H9 (cell line): Measurements from ENCODE around the gene LEKR1. TPM values are rescaled to one million over a fixed set of nuclear protein-coding genes. Genes with fewer than 3 reads are reported as not detected.

Experiments
- DNase-seq: peaks from one replicate; pipeline ENCODE4 v3.0.0-alpha.2; 2017
- H2AFZ ChIP-seq: one replicate; pipeline ENCODE4 v1.6.1; 2013; ENCODE audit warnings: mild to moderate bottlenecking, low read length, control low read depth, moderate library complexity
- H2AK5ac ChIP-seq: 2 replicates; pipeline ENCODE4 v1.6.1; 2013; ENCODE audit warnings: low read length, control low read depth, mixed read lengths; ENCODE audit not compliant: insufficient read length
- H2BK120ac ChIP-seq: one replicate; pipeline ENCODE4 v1.6.1; 2013; ENCODE audit warnings: low read depth, mild to moderate bottlenecking, low read length, control low read depth, inconsistent platforms; ENCODE audit not compliant: poor library complexity, severe bottlenecking
- H2BK12ac ChIP-seq: 2 replicates; pipeline ENCODE4 v1.6.1; 2013; ENCODE audit warnings: low read length, control low read depth, mixed read lengths, low read depth; ENCODE audit not compliant: insufficient read length
- H2BK15ac ChIP-seq: 2 replicates; pipeline ENCODE4 v1.6.1; 2013; ENCODE audit warnings: low read depth, low read length, control low read depth
- H2BK20ac ChIP-seq: one replicate; pipeline ENCODE4 v1.6.1; 2013; ENCODE audit warnings: low read depth, mild to moderate bottlenecking, low read length, control low read depth, inconsistent platforms; ENCODE audit not compliant: poor library complexity, severe bottlenecking
- H2BK5ac ChIP-seq: 2 replicates; pipeline ENCODE4 v1.6.1; 2013; ENCODE audit warnings: low read length, control low read depth, mixed read lengths; ENCODE audit not compliant: insufficient read length
- H3K14ac ChIP-seq: 2 replicates; pipeline ENCODE4 v1.6.1; 2013; ENCODE audit warnings: low read length, control low read depth; ENCODE audit not compliant: insufficient read depth
- H3K18ac ChIP-seq: 2 replicates; pipeline ENCODE4 v1.6.1; 2013; ENCODE audit warnings: low read depth, mild to moderate bottlenecking, mixed read lengths, low read length, control low read depth; ENCODE audit not compliant: insufficient read length
- H3K23ac ChIP-seq: 2 replicates; pipeline ENCODE4 v1.6.1; 2013; ENCODE audit warnings: low read length, control low read depth, mixed read lengths, low read depth; ENCODE audit not compliant: insufficient read length
- H3K23me2 ChIP-seq: 2 replicates; pipeline ENCODE4 v1.6.1; 2013; ENCODE audit warnings: low read depth, mild to moderate bottlenecking, mixed read lengths, low read length, control low read depth; ENCODE audit not compliant: insufficient read length, poor library complexity, severe bottlenecking
- H3K27ac ChIP-seq: 2 replicates; pipeline ENCODE4 v1.5.1; 2013; ENCODE audit warnings: low read length, control low read depth, mixed read lengths, low read depth; ENCODE audit not compliant: insufficient read length
- H3K27me3 ChIP-seq: 2 replicates; pipeline ENCODE4 v1.6.1; 2013; ENCODE audit warnings: low read length, control low read depth, inconsistent platforms; ENCODE audit not compliant: insufficient read depth
- H3K4ac ChIP-seq: 2 replicates; pipeline ENCODE4 v1.6.1; 2013; ENCODE audit warnings: low read depth, mild to moderate bottlenecking, control low read depth, inconsistent platforms, low read length, moderate library complexity
- H3K4me1 ChIP-seq: 2 replicates; pipeline ENCODE4 v1.6.1; 2013; ENCODE audit warnings: low read length, control low read depth, inconsistent platforms; ENCODE audit not compliant: insufficient read depth
- H3K4me2 ChIP-seq: 2 replicates; pipeline ENCODE4 v1.6.1; 2013; ENCODE audit warnings: low read length, control low read depth, mixed read lengths; ENCODE audit not compliant: insufficient read length, insufficient read depth
- H3K56ac ChIP-seq: 2 replicates; pipeline ENCODE4 v1.6.1; 2013; ENCODE audit warnings: low read depth, mild to moderate bottlenecking, mixed read lengths, low read length, control low read depth; ENCODE audit not compliant: insufficient read length
- H3K79me1 ChIP-seq: 2 replicates; pipeline ENCODE4 v1.6.1; 2013; ENCODE audit warnings: low read depth, mild to moderate bottlenecking, moderate library complexity, low read length, control low read depth, inconsistent platforms; ENCODE audit not compliant: insufficient read depth, poor library complexity, severe bottlenecking
- H3K79me2 ChIP-seq: 2 replicates; pipeline ENCODE4 v1.6.1; 2013; ENCODE audit warnings: low read length, control low read depth, inconsistent platforms; ENCODE audit not compliant: insufficient read depth
- H3K9ac ChIP-seq: 2 replicates; pipeline ENCODE4 v1.6.1; 2013; ENCODE audit warnings: low read length, control low read depth, mixed read lengths; ENCODE audit not compliant: insufficient read length; ENCODE audit errors: extremely low read depth
- H3K9me3 ChIP-seq: one replicate; pipeline ENCODE4 v1.6.1; 2013; ENCODE audit warnings: low read depth, low read length, inconsistent platforms; ENCODE audit not compliant: control insufficient read depth
- H3T11ph ChIP-seq: one replicate; pipeline ENCODE4 v1.6.1; 2013; ENCODE audit warnings: mild to moderate bottlenecking, low read length, control low read depth, inconsistent platforms
- H4K20me1 ChIP-seq: one replicate; pipeline ENCODE4 v1.6.1; 2013; ENCODE audit not compliant: control insufficient read depth, insufficient read length, insufficient read depth
- H4K5ac ChIP-seq: 2 replicates; pipeline ENCODE4 v1.6.1; 2013; ENCODE audit warnings: low read depth, mild to moderate bottlenecking, mixed read lengths, low read length, control low read depth; ENCODE audit not compliant: insufficient read length
- H4K8ac ChIP-seq: replicated peaks from 2 replicates; pipeline ENCODE4 v1.6.1; 2013; ENCODE audit warnings: low read length, control low read depth, mixed read lengths, low read depth; ENCODE audit not compliant: insufficient read length
- H4K91ac ChIP-seq: 2 replicates; pipeline ENCODE4 v1.6.1; 2013; ENCODE audit warnings: low read depth, mild to moderate bottlenecking, moderate library complexity, mixed read lengths, low read length, control low read depth; ENCODE audit not compliant: insufficient read length
- H3K27ac Mint-ChIP-seq, 3 experiments: 2 replicates in 2 of 3; 3 replicates in 1 of 3; pipeline ENCODE4 v1.8.0; 2020 to 2021; ENCODE audit warnings: mixed read lengths in 3 of 3, mild to moderate bottlenecking in 1 of 3, moderate library complexity in 1 of 3
- H3K27me3 Mint-ChIP-seq: 2 replicates; pipeline ENCODE4 v1.8.0; 2021; ENCODE audit warnings: low read depth, mild to moderate bottlenecking, moderate library complexity, mixed read lengths
- H3K36me3 Mint-ChIP-seq, 3 experiments: 2 replicates in 2 of 3; 3 replicates in 1 of 3; pipeline ENCODE4 v1.8.0; 2020 to 2021; ENCODE audit warnings: low read depth in 3 of 3, mixed read lengths in 3 of 3; ENCODE audit not compliant: insufficient read depth in 1 of 3
- H3K4me1 Mint-ChIP-seq, 2 experiments: 2 replicates each; pipeline ENCODE4 v1.8.0; 2020; ENCODE audit warnings: mixed read lengths in 2 of 2
- H3K4me3 Mint-ChIP-seq, 2 experiments: 2 replicates in 1 of 2; 3 replicates in 1 of 2; pipeline ENCODE4 v1.8.0; 2020 to 2021; ENCODE audit warnings: mild to moderate bottlenecking in 2 of 2, mixed read lengths in 2 of 2, moderate library complexity in 1 of 2
- H3K9me3 Mint-ChIP-seq, 2 experiments: 2 replicates in 1 of 2; 3 replicates in 1 of 2; pipeline ENCODE4 v1.8.0; 2020; ENCODE audit warnings: mild to moderate bottlenecking in 2 of 2, mixed read lengths in 2 of 2, moderate library complexity in 1 of 2
- CTCF ChIP-seq: fragments of 200-600 bp; sonication (generic); conservative IDR thresholded peaks from 3 replicates; pipeline ENCODE4 v1.8.0; 2021; ENCODE audit warnings: antibody characterized with exemption, mild to moderate bottlenecking
- WGBS: extraction: QIAGEN DNeasy Blood & Tissue Kit; methylation state at CpG from one replicate; pipeline ENCODE4 v1.1.7; 2013; ENCODE audit warnings: missing lambda C conversion rate, low lambda C conversion rate, mixed read lengths; ENCODE audit not compliant: insufficient read length; ENCODE audit errors: extremely low coverage; 5-methylcytosine and 5-hydroxymethylcytosine counted together
- total RNA-seq: library from RNA; stranded (reverse); gene quantifications from 2 replicates; pipeline ENCODE4 v1.2.1, GENCODE V29; 2021

The LEKR1 gene
- total RNA-seq, 1 experiment from 2014 or later, result not detected

GRCh38 chr3:157069846-157070677 is 243.9 kb downstream of the LEKR1 start:
- no peak overlapping the region for H3K23ac ChIP-seq
- Mint-ChIP-seq H3K9me3 (no peaks in the 10 kb centered on the region; a peak in 1 of 5 replicates), H3K36me3 (no peaks in the 10 kb centered on the region; a peak in 1 of 7 replicates), H3K4me3 (no peak overlapping the region), H3K27me3 (peaks cover 74% of the 10 kb centered on the region), H3K27ac (no peak overlapping the region), H3K4me1 (peaks cover 24 to 28% of the 10 kb centered on the region in 2 experiments)
- H3K9ac ChIP-seq, result no peak overlapping the region
- no peak overlapping the region for H4K8ac ChIP-seq
- no peak overlapping the region for H3K18ac ChIP-seq
- H4K5ac ChIP-seq, result no peak overlapping the region
- no peaks in the 10 kb centered on the region for H3K9me3 ChIP-seq
- H3K27ac ChIP-seq, result no peak overlapping the region
- TF ChIP-seq CTCF, result no peak
- no peak overlapping the region for H3T11ph ChIP-seq
- no peaks in the 10 kb centered on the region for H3K23me2 ChIP-seq
- no peak overlapping the region for H2BK5ac ChIP-seq
- DNase-seq, result no peak
- peaks cover 6% of the 10 kb centered on the region; the same call in 1 of the 2 replicates for H3K4me1 ChIP-seq
- H3K79me2 ChIP-seq, result no peaks in the 10 kb centered on the region
- no peak overlapping the region for H2AK5ac ChIP-seq
- H3K4me2 ChIP-seq, result no peak overlapping the region
- no peaks in the 10 kb centered on the region for H4K20me1 ChIP-seq
- no peak overlapping the region for H3K56ac ChIP-seq
- no peak overlapping the region for H2BK20ac ChIP-seq
- no peaks in the 10 kb centered on the region for H3K27me3 ChIP-seq
- H2BK12ac ChIP-seq, result no peak overlapping the region
- no peak overlapping the region for H4K91ac ChIP-seq
- no peak overlapping the region for H3K4ac ChIP-seq
- WGBS, result no CpG with 5 or more reads among the region's 7 CpGs
- H3K79me1 ChIP-seq, result no peaks in the 10 kb centered on the region
- H2AFZ ChIP-seq, result no peak overlapping the region
- H2BK15ac ChIP-seq, result no peak overlapping the region
- no peak overlapping the region for H2BK120ac ChIP-seq
- H3K14ac ChIP-seq, result no peak overlapping the region
